SU-DHL-6 (cell line): ENCODE data around the gene B4GALT6.

Experiments
- H2AFZ ChIP-seq: fragments of 200-600 bp; sonication (generic); 2 replicates; pipeline ENCODE4 v1.6.1; 2014; ENCODE audit warnings: low read depth, mild to moderate bottlenecking, moderate library complexity, mixed read lengths, antibody characterized with exemption, low read length; ENCODE audit not compliant: severe bottlenecking
- H3F3A ChIP-seq: fragments of 200-600 bp; shearing (Covaris generic); 2 replicates; pipeline ENCODE4 v1.6.0; 2016; ENCODE audit warnings: antibody characterized with exemption, mild to moderate bottlenecking; ENCODE audit not compliant: insufficient read depth
- H3K27ac ChIP-seq: fragments of 200-600 bp; sonication (generic); 2 replicates; pipeline ENCODE4 v1.5.1; 2016; ENCODE audit warnings: low read depth, mild to moderate bottlenecking, low read length, moderate library complexity, mixed read lengths
- H3K27me3 ChIP-seq: fragments of 200-600 bp; sonication (generic), shearing (Covaris generic); 2 replicates; pipeline ENCODE4 v1.6.0; 2014; ENCODE audit warnings: mild to moderate bottlenecking, low read length
- H3K36me3 ChIP-seq: fragments of 200-600 bp; sonication (generic); 2 replicates; pipeline ENCODE4 v1.6.1; 2014; ENCODE audit warnings: mild to moderate bottlenecking, low read length, mixed read lengths
- H3K4me2 ChIP-seq: fragments of 300-600, 200-600 bp; shearing (Covaris generic), sonication (generic); 2 replicates; pipeline ENCODE4 v1.6.0; 2014; ENCODE audit warnings: low read length, low read depth, mild to moderate bottlenecking; ENCODE audit not compliant: poor library complexity, severe bottlenecking
- H3K4me3 ChIP-seq: fragments of 200-600 bp; sonication (generic); 2 replicates; pipeline ENCODE4 v1.5.1; 2014; ENCODE audit warnings: antibody characterized with exemption, low read length, mild to moderate bottlenecking, mixed read lengths; ENCODE audit not compliant: insufficient read depth, poor library complexity, severe bottlenecking
- H3K79me2 ChIP-seq: fragments of 200-600 bp; sonication (generic); 2 replicates; pipeline ENCODE4 v1.6.1; 2014; ENCODE audit warnings: mild to moderate bottlenecking, low read length, moderate library complexity; ENCODE audit not compliant: insufficient read depth
- H3K9ac ChIP-seq: fragments of 200-600 bp; sonication (generic); 2 replicates; pipeline ENCODE4 v1.7.0; 2014; ENCODE audit warnings: mild to moderate bottlenecking, low read length
- H3K9me2 ChIP-seq: fragments of 200-600 bp; sonication (generic); replicated peaks from 2 replicates; pipeline ENCODE4 v1.6.1; 2014; ENCODE audit warnings: low read length; ENCODE audit not compliant: insufficient read depth
- H3K9me3 ChIP-seq: fragments of 200-600 bp; sonication (generic); 2 replicates; pipeline ENCODE4 v1.6.1; 2014; ENCODE audit warnings: low read length, mixed read lengths; ENCODE audit not compliant: insufficient read depth
- H4K20me1 ChIP-seq: fragments of 200-600 bp; sonication (generic); 2 replicates; pipeline ENCODE4 v1.6.1; 2014; ENCODE audit warnings: low read depth, mild to moderate bottlenecking, antibody characterized with exemption, low read length, moderate library complexity, mixed read lengths
- EZH2phosphoT487 ChIP-seq: fragments of 200-600 bp; sonication (generic), shearing (Covaris generic); conservative IDR thresholded peaks from 2 replicates; pipeline ENCODE4 v1.6.1; 2018; ENCODE audit warnings: mild to moderate bottlenecking, antibody characterized with exemption, low read length, moderate library complexity, mixed read lengths
- TF ChIP-seq, protein P1 (sequence below): fragments of 200-600 bp; sonication (generic); IDR thresholded peaks from one replicate; pipeline ENCODE4 v1.5.1; 2017; ENCODE audit warnings: antibody characterized with exemption, mild to moderate bottlenecking, low read length, moderate library complexity; ENCODE audit not compliant: insufficient read depth, poor library complexity, severe bottlenecking

Gene B4GALT6

DNA sequence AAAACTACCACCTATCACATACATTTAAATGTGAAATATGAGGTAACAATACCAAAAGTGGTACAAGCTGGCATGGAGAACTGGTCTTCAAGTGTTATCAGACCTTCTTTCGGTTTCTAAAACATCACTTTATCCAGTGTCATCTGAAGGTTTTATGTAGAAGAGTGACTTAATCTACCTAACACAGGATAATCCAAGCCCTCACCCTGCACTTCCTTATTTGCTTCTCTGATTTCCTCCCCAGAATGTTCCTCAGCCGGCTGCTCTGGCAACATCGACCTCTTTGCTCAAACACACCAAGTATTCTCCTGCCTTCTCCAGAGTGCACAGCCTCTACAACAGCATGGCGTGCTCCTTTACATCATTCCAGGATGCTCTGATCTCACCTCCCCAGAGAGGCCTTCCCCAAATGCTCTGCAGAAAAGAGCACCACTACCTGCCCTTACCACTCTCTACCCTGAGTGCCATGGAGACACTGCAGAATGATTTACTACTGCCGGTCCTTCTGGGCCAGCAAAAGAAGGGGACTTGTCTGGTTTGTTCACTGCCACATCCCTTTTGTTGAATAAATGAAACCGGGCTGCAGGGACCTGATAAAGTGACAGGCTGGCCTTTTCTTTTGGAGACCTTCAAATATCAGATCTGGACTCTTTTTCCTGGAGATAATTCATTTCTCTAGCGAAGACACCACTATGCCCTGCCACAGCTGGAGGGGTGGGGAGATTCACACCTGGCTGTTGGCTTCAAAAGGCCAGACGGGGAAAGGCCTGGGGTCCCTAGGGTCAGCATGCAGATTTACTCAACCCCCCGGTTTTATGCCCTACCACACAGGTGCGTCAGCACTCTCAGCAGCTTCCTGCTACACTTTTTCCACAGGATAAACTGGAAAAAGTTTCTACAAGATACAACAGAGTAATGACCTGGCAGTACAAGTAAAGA, 50.7 kb downstream of the B4GALT6 start:
- Histone ChIP-seq H3K27me3 (no peaks in the 10 kb centered on the region), H3K27ac (no peak overlapping the region), H3F3A (no peaks in the 10 kb centered on the region), H3K9ac (no peak overlapping the region), H3K79me2 (no peaks in the 10 kb centered on the region), H2AFZ (no peak overlapping the region), H3K4me3 (no peak overlapping the region), H3K9me2 (no peaks in the 10 kb centered on the region), H3K4me2 (no peak overlapping the region), H4K20me1 (no peaks in the 10 kb centered on the region), H3K9me3 (no peaks in the 10 kb centered on the region), H3K36me3 (no peaks in the 10 kb centered on the region)
- no peak for TF ChIP-seq EZH2phosphoT487
- TF ChIP-seq, protein P1, sequence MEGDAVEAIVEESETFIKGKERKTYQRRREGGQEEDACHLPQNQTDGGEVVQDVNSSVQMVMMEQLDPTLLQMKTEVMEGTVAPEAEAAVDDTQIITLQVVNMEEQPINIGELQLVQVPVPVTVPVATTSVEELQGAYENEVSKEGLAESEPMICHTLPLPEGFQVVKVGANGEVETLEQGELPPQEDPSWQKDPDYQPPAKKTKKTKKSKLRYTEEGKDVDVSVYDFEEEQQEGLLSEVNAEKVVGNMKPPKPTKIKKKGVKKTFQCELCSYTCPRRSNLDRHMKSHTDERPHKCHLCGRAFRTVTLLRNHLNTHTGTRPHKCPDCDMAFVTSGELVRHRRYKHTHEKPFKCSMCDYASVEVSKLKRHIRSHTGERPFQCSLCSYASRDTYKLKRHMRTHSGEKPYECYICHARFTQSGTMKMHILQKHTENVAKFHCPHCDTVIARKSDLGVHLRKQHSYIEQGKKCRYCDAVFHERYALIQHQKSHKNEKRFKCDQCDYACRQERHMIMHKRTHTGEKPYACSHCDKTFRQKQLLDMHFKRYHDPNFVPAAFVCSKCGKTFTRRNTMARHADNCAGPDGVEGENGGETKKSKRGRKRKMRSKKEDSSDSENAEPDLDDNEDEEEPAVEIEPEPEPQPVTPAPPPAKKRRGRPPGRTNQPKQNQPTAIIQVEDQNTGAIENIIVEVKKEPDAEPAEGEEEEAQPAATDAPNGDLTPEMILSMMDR, result no peak

DNA sequence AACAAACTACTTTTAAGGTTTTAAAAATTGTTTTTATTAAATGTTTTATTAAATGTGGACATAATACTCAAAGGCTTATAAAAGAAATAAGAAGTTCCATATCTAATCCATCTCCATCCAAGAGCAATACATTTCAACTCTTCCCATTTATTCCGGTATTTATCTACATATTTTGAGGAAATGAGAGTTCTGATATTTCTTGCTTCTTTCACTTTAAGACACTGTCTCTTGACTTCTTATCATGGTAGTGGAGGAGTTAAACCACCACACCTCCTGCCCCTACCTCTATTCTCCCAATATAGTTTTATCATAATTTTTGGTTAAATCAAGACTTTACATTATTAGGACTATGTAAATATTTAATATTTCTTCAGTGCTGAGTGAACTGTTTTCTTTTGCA, 52.0 kb downstream of the B4GALT6 start:
- Histone ChIP-seq H3K36me3 (no peaks in the 10 kb centered on the region), H4K20me1 (no peaks in the 10 kb centered on the region), H3F3A (no peaks in the 10 kb centered on the region), H3K79me2 (no peaks in the 10 kb centered on the region), H3K9me2 (no peaks in the 10 kb centered on the region), H3K4me2 (no peak overlapping the region), H3K27me3 (no peaks in the 10 kb centered on the region), H3K27ac (no peak overlapping the region), H3K4me3 (no peak overlapping the region), H3K9ac (no peak overlapping the region), H3K9me3 (no peaks in the 10 kb centered on the region), H2AFZ (no peak overlapping the region)
- no peak for TF ChIP-seq EZH2phosphoT487
- TF ChIP-seq, protein P1, result no peak

DNA sequence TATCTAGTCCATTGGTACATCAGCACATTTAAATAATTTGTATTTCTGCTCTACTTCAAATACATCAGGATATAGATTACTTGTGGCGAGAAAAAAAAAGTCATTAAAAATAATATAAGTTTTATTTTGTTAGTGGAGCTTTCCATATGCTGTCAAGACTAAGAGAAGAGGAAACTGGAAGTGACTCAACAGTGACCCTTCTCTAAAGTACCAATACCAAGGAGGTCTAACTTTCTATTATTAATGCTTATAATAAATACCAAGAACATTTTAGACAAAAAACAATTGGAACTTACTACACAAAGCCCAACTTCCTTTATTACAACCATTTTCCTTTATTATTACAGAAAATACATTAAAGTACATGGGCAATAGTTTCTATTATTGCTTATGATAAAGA, 52.9 kb downstream of the B4GALT6 start:
- no peak overlapping the region for H3K4me2 ChIP-seq
- no peak overlapping the region for H2AFZ ChIP-seq
- no peaks in the 10 kb centered on the region for H3K79me2 ChIP-seq
- no peaks in the 10 kb centered on the region for H3K27me3 ChIP-seq
- no peak overlapping the region for H3K27ac ChIP-seq
- no peak overlapping the region for H3K9ac ChIP-seq
- no peaks in the 10 kb centered on the region for H3K9me2 ChIP-seq
- no peak overlapping the region for H3K4me3 ChIP-seq
- H3K9me3 ChIP-seq, result no peaks in the 10 kb centered on the region
- no peaks in the 10 kb centered on the region for H3K36me3 ChIP-seq
- no peak for TF ChIP-seq EZH2phosphoT487
- TF ChIP-seq, protein P1, result no peak
- no peaks in the 10 kb centered on the region for H4K20me1 ChIP-seq
- H3F3A ChIP-seq, result no peaks in the 10 kb centered on the region
